OCI-LY1 (cell line): ENCODE data around the gene LCP2.

Experiments
- EZH2 ChIP-seq: fragments of 200-600 bp; sonication (generic), shearing (Covaris generic); IDR thresholded peaks from 2 replicates; pipeline ENCODE4 v1.8.0; 2017; ENCODE audit warnings: borderline replicate concordance, mixed run types, mild to moderate bottlenecking, antibody characterized with exemption, low read length, moderate library complexity, mixed read lengths
- TF ChIP-seq, protein P1 (sequence below): fragments of 200-600 bp; sonication (generic), shearing (Covaris generic); IDR thresholded peaks from 2 replicates; pipeline ENCODE4 v1.5.1; 2017; ENCODE audit warnings: mild to moderate bottlenecking, antibody characterized with exemption, low read length, moderate library complexity, mixed read lengths

DNA sequence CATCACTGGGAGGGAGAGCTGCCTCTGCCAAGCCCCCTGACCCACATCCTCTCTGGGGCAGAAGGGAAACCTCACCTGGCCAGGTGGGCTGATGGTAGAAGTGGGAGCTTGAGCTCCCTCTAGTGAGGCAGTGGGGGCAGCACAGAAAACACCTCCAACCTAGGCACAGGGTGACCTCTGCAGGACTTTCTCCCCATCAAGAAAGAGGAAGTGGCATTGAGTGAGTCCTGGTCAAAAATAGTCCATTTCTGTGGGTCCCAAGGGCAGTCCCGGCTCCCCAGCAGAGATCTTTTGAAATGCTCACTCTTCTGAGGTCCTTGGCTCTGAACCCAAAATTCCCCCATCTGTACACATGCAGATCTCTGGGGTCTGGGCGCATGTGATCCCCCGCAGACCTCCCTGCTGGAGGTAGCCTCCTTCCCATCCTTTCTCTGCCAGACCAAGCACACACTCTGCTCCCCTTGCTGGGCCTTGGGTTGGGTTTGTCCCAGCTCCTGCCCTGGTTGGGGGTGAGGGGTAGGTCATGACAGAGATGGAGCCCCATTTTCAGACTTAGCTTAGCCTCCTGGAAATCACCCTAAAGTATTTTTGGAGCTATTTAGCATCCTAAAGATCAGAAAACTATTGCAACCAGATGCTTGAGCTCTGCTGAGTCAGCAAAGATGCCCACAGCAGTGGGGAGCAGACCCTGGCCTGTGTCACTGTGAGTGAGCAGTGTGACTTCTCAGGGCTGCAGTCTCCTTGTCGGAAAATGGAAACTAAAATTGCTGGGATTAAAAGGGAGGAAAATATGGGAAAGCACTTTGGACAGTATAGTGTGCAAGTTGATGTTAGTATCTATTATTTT, 41.6 kb upstream of the LCP2 start:
- TF ChIP-seq, protein P1, sequence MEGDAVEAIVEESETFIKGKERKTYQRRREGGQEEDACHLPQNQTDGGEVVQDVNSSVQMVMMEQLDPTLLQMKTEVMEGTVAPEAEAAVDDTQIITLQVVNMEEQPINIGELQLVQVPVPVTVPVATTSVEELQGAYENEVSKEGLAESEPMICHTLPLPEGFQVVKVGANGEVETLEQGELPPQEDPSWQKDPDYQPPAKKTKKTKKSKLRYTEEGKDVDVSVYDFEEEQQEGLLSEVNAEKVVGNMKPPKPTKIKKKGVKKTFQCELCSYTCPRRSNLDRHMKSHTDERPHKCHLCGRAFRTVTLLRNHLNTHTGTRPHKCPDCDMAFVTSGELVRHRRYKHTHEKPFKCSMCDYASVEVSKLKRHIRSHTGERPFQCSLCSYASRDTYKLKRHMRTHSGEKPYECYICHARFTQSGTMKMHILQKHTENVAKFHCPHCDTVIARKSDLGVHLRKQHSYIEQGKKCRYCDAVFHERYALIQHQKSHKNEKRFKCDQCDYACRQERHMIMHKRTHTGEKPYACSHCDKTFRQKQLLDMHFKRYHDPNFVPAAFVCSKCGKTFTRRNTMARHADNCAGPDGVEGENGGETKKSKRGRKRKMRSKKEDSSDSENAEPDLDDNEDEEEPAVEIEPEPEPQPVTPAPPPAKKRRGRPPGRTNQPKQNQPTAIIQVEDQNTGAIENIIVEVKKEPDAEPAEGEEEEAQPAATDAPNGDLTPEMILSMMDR: peak; percentile 68
- no peak for TF ChIP-seq EZH2
